GM21737 (cell line): Measurements from ENCODE around the gene ERBB4.

Experiments used
- ATAC-seq: cut with Tn5 transposase; IDR thresholded peaks from one replicate; pipeline ENCODE4 v1.9.1; 2021; ENCODE audit warnings: mild to moderate bottlenecking, moderate library complexity; ENCODE audit not compliant: unreplicated experiment

The ERBB4 gene

DNA sequence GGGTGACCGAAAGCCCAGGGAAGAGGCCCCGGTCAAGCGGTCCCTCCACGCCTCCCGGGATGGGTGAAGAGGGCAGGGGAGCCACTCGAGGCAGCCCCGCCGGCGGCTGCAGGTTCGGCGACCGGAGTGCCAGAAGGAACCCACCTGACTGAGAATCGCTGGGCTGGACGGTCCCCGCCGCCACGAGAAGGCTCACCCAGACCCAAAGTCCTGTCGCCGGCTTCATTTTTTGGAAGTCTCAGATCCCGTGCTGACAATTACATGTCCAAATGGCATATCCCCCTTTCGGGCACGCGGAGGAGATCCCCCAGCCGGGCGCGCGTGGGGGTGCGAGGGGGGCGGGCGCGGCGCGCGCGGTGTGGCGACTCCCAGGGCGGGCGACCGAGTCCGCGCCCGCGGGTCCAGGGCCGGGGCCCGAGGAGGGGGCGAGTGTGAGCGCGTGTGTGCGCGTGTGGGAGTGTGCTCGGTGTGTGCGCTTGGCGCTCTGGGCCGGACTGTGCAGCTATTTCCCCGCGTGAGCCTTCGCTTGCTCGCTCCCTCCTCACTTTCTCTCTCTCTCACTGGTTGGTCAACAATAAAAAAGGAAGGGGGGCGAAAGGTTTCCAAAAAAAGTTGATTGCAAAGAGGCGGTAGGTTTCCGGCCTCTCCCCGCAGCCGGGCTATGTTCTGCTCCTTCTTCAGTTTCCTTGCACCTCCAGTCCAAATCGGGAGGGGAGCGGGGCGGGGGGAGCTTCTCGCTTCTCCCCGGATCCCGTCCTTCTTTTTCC lies at the start of gene ERBB4:
TSS of gene ERBB4 (minus strand) at position 498 of the 767 bp plus-strand sequence. CDS start at position 226, 272 bp downstream.
- ATAC-seq = no peak

DNA sequence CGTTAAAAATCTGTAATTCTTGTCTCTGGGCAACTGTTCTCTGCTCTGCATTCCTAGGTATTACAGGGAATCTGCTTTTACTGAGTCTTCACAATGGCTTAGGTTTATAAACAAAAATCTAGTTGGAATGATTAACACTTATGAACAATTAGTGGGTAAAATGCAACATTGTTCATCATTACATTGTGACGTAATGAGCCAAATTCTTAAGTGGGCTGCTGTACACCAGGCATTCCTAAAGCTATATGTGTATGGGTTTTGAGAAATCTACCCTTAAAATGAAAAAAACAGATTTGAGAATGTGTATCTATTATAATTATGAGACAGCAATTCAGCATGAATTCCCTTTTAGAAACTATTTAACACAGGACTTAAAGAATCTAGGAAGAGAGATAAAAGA lies 41.5 kb upstream of the ERBB4 start:
- ATAC-seq = no peak

DNA sequence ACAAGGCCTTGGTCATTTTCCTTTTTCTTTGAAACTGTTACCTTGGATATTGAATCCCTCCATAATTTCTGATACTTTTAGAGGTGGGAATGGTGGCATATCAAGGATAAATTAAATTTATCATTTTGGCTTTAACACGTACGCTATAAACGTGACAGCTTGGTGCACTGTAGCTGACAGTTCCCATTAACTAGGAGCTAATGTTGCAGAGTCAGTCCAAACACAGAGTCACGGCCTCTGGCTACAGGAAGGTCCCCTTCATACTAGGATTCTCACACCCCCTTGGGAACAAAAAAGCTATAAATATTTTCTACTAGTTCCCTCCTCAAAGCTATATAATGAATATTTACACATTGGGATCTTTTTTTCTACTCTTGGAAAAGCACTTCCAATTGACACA lies 17.7 kb upstream of the ERBB4 start:
- no peak for ATAC-seq

DNA sequence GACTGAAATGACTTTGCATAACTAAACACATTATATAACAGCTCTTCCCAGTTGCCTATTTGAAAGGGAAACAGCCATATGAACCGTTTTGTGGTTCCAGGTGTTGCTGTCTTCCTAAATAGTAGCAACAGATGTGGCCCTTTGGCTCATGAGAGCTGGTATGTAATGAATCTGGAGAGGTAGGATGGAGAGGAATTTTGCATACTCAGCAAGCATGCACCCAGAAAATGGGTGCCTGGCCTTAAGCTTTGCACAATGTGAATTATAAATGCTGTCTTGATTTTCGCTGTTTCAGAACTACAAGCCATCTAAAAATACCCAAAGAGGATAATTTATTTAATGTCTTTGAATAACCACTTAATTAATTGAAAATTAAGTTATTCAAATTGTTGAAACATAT lies 15.6 kb upstream of the ERBB4 start:
- no peak for ATAC-seq

DNA sequence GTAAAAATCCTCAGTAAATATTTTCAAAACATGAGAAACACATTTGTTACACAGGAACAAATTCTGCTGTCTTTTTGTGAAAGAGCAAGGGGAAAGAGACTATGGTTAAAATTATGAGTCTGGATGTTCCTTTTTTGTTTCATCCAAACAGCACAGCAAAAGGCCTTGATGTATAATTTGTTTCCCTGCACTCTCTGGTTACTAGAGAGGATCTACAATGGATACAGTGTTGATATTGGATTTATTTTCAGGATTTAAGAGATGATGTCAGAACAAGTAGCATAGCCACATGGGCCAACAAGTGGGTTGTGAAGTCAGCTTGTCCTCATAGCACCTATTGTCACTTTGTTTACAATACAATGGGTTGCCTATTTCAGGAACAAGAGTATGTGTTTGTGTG lies 11.3 kb upstream of the ERBB4 start:
- ATAC-seq = no peak

DNA sequence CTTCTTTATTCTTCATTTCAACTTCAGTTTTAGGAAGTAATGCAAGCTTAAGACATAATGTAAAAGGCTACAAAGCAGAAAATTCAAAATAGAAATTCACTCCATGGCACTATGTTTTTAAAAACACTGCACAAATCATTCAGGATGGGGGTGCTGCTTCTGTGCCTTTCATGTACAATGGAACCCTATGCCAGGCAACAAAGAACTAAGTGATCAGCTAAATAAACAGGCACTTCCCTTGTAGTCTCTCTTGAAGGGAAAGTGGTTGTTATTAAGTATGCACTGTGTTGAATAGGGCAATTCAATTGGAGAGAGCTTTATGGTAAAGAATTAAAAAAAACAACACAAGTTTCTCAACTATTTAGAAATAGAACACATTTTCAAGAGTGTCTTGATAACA lies 10.9 kb upstream of the ERBB4 start:
- no peak for ATAC-seq

DNA sequence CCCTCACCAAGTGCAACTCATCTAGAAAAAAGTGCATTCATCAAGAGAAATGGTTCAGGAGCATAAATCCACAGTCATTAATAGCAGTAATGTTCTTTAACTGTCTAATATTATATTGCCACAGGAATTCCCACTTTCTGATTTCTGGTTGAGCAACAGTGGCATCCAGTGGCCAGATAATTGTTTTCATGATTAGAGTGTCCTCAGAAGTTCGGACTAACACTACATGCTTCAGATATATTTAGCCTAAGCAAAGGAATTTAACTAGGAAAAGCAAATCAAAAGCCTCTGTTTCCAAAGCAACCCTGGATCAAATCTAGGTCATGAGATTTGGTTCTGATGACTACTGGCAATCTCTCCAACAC lies 9.8 kb upstream of the ERBB4 start:
- ATAC-seq = no peak

DNA sequence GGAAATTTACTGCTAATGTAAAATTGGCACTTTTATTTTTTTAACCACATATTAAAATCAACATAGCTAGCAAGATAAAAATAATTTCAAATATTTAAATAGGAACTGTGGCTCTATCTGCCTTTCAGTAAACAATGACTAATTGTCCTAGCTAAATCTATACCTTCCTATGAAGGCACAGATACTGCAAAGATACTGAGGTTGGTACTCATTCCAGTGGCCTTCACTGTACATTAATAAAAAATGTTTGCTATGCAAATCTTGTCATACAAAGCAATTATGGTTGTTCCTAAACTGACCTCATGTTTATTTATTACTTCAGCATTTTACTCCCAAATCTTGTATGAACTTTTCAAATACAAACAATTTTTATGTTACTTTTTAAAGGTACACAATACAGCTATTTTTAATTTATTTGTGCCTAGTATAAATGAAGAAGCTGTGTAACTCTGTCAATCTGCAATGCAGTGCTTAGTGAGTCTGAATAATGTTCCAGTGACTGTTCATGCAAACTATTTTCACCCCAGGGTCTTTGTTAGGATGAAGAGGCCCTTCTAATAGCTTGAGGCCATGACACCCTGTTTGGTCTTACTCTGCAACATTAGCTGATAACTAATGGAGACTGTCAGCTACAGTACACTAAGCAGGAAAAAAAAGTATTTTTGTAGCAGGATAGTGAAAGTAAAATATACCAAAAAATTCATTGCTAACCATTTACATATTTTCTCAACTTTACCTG lies 9.3 kb upstream of the ERBB4 start:
- no peak for ATAC-seq

DNA sequence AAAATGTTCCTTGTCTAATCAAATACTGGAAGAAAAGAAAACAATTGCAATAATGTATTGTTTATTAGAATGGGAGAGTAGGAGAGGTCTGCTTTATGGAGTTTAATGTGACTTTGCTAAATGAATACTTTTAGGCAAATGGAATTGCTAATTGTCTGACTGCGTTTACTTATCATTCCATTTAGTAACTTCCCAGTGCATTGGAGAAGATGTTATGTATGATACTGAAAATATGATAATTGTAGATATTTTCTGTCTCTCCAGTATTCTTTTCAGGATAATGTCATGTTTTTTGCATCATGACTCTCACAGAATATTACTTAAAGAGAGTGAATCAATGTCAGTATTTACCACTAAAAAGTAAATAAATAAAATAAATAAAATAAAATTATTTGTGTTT lies 8.1 kb upstream of the ERBB4 start:
- ATAC-seq = no peak

DNA sequence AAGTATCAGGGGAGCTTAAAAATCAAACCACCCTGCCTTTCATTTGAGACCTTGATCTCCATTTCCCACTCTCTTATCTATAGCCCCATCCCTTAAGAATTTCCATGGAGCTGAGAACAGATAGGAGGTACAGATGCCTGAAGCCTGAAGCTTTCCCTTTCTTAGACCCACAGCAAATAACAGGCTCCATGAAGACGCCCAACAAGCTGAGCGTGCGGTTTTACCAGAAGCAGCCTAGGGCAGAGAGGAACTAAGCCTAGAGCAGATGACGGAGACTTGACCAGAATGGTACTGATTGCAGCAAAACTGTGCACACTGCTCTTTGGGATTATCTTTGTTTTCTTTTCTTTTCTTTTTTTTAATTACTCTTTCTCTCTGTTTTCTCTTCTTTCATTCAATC lies 1.7 kb upstream of the ERBB4 start:
- no peak for ATAC-seq

DNA sequence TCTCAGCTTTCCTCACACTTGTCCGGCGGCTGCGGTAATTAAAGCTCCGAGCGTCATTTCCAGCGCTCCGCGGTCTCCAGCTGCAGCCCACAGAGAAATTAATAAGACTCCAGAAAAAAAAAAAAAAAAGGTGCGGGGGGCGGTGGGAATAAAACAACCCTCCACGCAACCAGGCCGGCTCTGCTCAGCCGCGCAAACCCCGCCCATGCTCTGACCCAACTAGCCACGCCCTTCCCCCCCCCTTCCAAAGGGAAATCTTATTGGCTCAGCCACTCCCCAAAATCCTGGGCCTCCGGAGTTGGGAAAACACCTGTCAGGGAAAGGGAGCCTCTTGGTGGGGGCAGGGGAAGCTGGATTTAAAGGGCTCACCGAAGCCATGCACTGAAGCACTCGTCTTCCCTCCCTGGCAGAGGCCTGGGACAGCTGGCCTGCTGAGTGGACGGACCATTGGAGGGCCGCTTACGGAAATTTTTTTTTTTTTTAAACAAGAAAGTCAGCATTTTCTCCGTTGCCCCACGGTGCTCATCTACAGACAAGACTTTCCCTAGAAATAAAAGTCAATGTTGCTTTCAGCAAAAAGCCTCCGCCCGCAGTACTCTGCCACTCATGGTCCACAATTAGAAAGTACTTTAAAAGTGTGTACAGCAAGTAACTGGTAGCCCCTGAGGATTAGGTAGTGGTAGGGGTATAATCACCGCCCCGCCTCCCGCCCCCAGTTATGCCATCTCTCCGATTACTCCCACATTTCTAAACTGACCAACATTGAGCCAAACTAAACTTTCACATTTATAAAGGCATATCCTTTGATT lies 674 bp upstream of the ERBB4 start:
- no peak for ATAC-seq

DNA sequence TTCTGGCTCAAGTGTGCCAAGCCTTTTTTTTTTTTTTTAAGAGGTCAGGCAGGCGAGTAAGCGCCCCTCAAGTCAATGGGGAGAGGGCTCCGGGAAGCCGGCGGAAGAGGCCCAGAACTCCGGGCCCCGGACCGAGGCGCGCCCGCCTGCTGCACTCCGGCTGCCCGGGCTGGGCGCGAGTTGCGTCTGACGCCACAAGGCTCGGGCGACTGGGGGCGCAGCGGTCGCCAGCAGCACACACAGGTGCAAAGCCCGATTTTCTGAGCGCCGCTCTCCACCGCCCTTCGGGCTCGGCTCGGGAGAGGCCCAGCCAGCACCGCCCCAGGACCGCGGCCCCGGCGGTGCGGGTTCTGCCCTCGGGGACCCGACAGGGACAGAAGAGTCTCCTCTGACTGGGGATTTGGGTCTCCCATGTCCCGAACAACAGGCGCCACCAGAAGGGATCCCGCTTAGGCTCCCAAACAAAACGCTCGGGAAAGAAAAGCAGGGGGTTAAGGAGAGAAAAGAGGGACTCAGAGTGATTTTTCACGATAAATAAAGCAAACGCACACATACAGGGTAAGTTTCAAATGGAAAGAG lies 787 bp downstream of the ERBB4 start:
- ATAC-seq = no peak

DNA sequence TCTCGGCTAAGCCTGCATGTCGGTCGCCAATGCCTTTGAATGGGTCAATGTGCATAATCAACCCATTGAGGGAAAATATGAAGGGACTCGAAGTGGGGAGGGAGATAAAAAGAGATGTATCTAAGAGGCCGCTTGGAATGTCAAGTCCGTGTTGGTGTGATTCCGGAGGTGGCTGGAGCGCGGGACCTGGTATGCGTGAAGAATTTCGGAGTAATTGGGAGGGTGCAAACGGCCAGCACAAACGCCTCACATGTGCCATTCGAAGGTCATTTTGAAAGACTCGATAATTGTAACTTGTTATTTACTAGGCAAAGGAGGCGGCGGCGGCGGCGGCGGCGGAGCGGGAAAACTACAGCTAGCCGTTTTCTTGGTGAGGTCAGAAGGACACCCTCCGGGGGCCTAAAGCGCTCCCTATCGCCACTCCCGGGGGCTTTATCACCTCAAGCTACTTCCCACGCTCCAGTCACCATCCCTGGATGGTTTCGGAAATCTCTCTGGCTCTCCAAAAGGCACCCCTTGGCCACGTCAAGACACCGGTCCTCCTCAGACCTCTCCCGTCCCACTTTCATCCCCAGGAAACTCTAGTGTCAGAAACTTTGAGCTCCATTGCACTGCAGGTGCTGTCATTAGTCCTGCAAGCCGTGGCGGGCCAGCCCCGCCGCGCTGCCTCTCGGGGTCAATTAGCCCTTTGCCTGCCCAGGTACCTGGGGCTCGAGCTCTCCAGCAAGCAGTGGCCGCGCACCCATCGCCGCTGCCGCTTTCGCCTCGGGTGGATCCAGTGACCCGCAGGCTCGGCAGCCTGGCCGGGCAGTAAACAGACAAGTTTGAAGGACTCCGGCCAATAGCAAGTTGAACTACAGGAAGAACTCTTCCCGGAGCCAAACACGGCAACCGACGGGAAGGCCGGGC lies 1.5 kb downstream of the ERBB4 start:
- no peak for ATAC-seq

DNA sequence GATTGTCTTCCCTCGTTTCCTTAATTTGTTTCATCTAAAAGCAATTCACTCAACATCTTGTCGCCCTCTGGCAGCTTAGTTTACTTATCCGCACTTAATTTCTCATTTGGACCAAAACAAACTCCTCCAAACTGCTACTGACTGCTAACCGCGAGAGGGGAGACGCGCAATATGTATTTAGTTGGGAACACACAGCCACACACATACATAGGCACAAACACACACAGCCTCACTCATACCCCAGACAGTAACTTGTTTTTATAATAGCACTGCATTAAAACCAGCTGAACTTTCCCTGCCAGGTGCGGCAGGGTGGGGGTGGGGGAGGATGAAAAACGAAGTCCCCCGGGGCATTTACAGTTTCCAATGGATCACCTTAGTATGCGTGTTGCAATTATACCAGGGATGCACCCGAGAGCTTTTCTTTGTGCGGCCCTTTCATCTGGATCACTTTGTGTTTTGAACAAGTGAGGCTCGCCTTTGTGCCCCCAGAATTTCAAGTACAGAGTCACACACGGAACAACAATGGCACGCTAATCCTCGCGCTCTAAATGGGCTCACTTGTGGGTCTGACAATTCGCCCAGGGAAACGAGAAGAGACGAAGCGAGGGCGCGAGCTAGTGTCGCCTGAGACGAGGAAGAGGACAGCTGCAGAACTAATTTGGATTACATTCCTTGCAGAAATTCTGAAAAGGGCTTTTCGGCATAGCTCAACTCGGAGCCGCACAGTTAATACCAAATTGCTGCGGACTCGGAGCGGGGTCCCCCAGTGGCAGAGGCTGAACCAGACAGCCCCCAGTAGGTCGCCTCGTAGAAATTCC lies 2.4 kb downstream of the ERBB4 start:
- no peak for ATAC-seq

DNA sequence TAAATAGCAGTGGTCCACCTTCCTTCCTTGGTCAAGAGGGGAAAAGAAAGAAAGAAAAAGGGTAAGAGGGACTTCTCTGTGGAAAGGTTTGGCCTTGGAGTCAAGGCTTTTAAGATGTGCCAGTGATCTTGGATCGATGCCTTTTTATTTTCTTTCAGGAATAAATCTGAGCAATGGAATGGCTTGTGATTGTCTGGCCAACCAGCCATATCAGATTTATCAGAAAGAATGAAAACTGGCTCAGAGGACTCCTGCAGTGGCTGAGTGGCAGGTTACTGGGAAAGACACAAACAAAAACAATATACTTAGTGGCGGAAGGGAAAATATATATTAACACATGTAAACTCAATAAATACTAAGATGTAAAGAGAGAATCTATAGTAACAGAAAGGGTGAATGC lies 4.3 kb downstream of the ERBB4 start:
- no peak for ATAC-seq

DNA sequence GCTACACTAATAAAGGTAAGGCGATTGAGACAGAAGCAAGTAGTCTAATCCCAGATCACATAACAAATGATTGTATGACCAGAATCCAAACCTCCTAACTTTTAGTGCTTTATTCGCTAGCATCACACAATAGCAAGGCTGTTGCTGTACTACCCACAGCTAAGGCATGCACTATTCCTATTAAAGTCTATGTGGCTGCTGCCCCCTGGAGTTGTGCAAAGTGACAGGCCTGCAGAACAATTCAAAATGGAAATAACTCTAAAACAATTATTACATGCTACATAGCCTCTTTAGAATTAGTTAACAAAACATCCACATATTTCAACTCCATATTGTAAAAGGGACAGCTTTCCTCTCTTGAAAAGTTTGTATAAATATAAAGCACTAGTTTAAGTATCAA lies 6.0 kb downstream of the ERBB4 start:
- ATAC-seq = no peak

DNA sequence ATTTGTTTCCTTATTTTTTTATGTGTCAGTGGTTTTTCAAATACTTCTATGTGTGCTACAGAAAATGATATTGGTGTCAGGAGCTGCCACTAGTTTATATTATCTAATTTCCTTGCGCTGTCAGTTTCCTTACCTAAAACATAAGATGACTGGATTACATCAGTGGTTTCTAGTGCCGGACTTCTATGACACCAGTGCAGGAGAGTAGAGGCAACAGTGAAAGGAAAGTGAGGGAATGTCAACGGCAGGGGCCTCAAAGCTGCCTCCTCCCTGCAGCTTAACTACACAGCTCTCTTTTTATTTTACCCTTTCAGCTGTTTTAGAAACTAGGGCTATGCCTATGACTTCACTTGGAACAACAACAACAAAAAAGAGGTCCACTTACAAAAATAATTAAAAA lies 6.5 kb downstream of the ERBB4 start:
- no peak for ATAC-seq

DNA sequence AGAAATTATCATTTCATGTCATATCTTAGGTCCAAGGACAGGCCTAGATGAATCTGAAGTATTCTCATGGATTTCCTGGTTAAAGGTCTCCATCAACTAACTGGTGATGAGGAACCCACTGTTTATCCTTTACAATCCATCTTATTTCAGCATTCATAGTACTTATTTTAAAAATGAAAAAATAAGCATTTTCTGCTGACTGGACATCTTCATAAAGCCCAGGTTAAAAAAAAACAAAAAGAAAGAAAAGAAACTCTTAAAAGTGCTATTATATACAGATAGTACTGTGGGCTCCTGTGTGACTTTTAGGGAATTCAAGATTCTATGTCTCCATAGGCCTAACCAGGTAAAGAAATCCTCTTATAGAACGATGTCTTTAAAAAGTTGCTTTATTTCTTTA lies 7.1 kb downstream of the ERBB4 start:
- no peak for ATAC-seq

DNA sequence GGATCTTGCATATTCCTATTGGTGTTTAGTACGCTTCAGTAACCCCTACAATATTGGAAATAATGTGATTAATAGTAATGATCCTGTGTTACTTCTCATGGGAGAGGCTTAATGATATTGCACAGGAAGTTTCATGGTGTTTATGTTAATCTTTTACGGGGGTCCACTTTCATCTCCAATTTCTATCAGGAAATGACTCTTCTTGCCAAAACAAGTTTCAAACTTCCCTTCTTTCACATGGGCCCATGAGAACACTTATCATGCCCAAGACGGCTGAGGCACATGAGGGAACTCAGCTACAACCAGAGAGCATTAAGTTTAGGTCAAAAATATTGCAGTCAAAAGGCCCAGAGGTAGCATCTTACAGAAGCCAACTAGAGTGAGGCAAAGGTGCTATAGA lies 7.6 kb downstream of the ERBB4 start:
- no peak for ATAC-seq

DNA sequence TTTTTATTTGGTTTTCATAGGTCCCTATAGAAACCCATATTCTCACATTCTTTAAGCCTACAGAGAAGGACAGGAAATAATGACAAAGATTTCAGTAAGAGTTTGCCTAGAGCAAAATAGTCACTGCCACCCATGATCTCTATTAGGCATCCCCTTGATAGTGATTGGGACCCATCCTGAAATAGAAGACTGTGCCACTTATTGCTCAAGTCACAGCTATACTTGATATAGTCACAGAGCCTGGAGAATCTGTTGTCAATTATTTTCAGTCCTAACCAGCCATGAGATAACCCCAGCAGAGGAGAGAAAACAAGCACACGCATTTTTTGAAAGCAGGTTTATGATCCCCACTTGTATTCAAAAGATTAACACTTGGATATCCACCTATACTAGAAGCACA lies 8.2 kb downstream of the ERBB4 start:
- no peak for ATAC-seq
